ENCODE results near the gene NFIX. TPM values are rescaled to one million over a fixed set of nuclear protein-coding genes. Genes with fewer than 3 reads are reported as not detected.

The NFIX gene
- total RNA-seq, 4 donors from 2014 or later, result 27.4 to 381 (median 78.4) TPM

GRCh38 chr19:12983091-12983490 lies 12.2 kb upstream of the NFIX start:
- peak overlapping the region; percentile 6 to 45 for H3K27ac ChIP-seq
- H3K9me3 ChIP-seq, result no peaks in the 10 kb centered on the region
- intact Hi-C loops (cut with DNase I; ENCODE audit: low total_unique reads), result loop anchor here (5.0 kb wide), 1 partner anchor 79 kb away; no protein-coding TSS in a partner anchor
- H3K4me3 ChIP-seq, result peak overlapping the region in 1 of 2 donors; percentile 30
- no peaks in the 10 kb centered on the region for H3K27me3 ChIP-seq
- no peaks in the 10 kb centered on the region for H3K4me1 ChIP-seq
- no peaks in the 10 kb centered on the region for H3K36me3 ChIP-seq
- no peak for TF ChIP-seq CTCF (IDR thresholded peaks at IDR 0.05)
- TF ChIP-seq POLR2A (IDR thresholded peaks at IDR 0.05), result no peak
- DNase-seq, result no peak

- no peaks in the 10 kb centered on the region for H3K27me3 ChIP-seq
- peak overlapping the region in 1 of 2 donors; percentile 30 for H3K4me3 ChIP-seq
- no peaks in the 10 kb centered on the region for H3K9me3 ChIP-seq
- peak overlapping the region in 1 of 2 donors; percentile 45 for H3K27ac ChIP-seq
- DNase-seq, result peak; percentile 72 to 85
- no peaks in the 10 kb centered on the region for H3K4me1 ChIP-seq
- H3K36me3 ChIP-seq, result no peaks in the 10 kb centered on the region
- peak in 1 of 2 donors; percentile 35 for TF ChIP-seq POLR2A (IDR thresholded peaks at IDR 0.05)
- TF ChIP-seq CTCF (IDR thresholded peaks at IDR 0.05), result peak; percentile 90 to 99 (median 99)
- intact Hi-C loops (cut with DNase I; ENCODE audit: low total_unique reads), result loop anchor here (5.0 kb wide), 1 partner anchor 79 kb away; no protein-coding TSS in a partner anchor
These were observed 11.6 kb upstream of the NFIX start for GRCh38 chr19:12983542-12984142.

- Histone ChIP-seq H3K36me3 (no peaks in the 10 kb centered on the region), H3K4me1 (no peaks in the 10 kb centered on the region), H3K27me3 (no peaks in the 10 kb centered on the region), H3K4me3 (no peak overlapping the region), H3K27ac (no peak overlapping the region), H3K9me3 (no peaks in the 10 kb centered on the region)
- no peak for DNase-seq
- intact Hi-C loops (cut with DNase I; ENCODE audit: low total_unique reads), result loop anchor here (5.0 kb wide), 1 partner anchor 78 kb away; no protein-coding TSS in a partner anchor
- no peak for TF ChIP-seq CTCF (IDR thresholded peaks at IDR 0.05)
- TF ChIP-seq POLR2A (IDR thresholded peaks at IDR 0.05), result no peak
These were observed 11.1 kb upstream of the NFIX start for GRCh38 chr19:12984143-12984627.

DNA sequence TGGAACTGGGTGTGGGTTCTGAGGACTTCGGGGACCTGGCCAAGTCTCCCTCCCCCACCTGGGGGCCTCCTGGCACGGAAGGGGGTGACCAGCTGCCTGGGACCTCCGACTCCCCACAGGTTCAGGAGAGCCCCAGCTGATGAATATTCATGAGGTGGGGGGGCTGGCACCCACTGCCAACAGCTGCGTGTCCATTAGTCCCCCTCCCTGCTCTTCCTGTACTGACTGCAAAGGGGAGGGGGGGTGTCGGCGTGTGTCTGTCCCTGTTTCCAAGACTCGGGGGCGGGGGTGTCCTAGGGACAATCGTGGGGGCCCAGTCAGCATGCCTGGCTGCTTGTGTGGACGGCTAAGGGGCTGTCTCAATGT lies 10.6 kb upstream of the NFIX start:
- intact Hi-C loops (cut with DNase I; ENCODE audit: low total_unique reads), result loop anchor here (5.0 kb wide), 1 partner anchor 78 kb away; no protein-coding TSS in a partner anchor

More for the DNA sequence above, 10.6 kb upstream of the NFIX start:
- no peak overlapping the region for H3K27ac ChIP-seq
- no peak overlapping the region for H3K4me3 ChIP-seq
- H3K27me3 ChIP-seq, result no peaks in the 10 kb centered on the region
- no peaks in the 10 kb centered on the region for H3K4me1 ChIP-seq
- H3K36me3 ChIP-seq, result no peaks in the 10 kb centered on the region
- TF ChIP-seq POLR2A (IDR thresholded peaks at IDR 0.05), result no peak
- no peak for TF ChIP-seq CTCF (IDR thresholded peaks at IDR 0.05)
- H3K9me3 ChIP-seq, result no peaks in the 10 kb centered on the region
- no peak for DNase-seq
